Nephron (organoid): ENCODE results near the gene TMPRSS5.

Experiments used
- H3K27ac Mint-ChIP-seq, 3 experiments: 2 replicates each; pipeline ENCODE4 v1.8.0; 2020; ENCODE audit warnings: mixed read lengths in 3 of 3, mild to moderate bottlenecking in 2 of 3, moderate library complexity in 1 of 3
- H3K27me3 Mint-ChIP-seq: 2 replicates; pipeline ENCODE4 v1.8.0; 2021; ENCODE audit warnings: low read depth, mild to moderate bottlenecking, moderate library complexity, mixed read lengths
- H3K36me3 Mint-ChIP-seq: 2 replicates; pipeline ENCODE4 v1.8.0; 2020; ENCODE audit warnings: low read depth, mixed read lengths
- H3K4me1 Mint-ChIP-seq: 2 replicates; pipeline ENCODE4 v1.8.0; 2020; ENCODE audit warnings: mixed read lengths
- H3K4me3 Mint-ChIP-seq, 3 experiments: 2 replicates each; pipeline ENCODE4 v1.8.0; 2020; ENCODE audit warnings: mild to moderate bottlenecking in 3 of 3, mixed read lengths in 3 of 3, moderate library complexity in 2 of 3
- H3K9me3 Mint-ChIP-seq: 2 replicates; pipeline ENCODE4 v1.8.0; 2020; ENCODE audit warnings: mixed read lengths
- CTCF ChIP-seq, 3 experiments: fragments of 200-600 bp; sonication (generic); IDR thresholded peaks; one replicate each; pipeline ENCODE4 v1.5.0; 2021; ENCODE audit warnings: antibody characterized with exemption in 3 of 3; ENCODE audit not compliant: unreplicated experiment in 3 of 3

The TMPRSS5 gene

GRCh38 chr11:113695207-113695606 lies 10.9 kb downstream of the TMPRSS5 start:
- Mint-ChIP-seq H3K36me3 (peaks cover 6% of the 10 kb centered on the region), H3K27ac (no peak overlapping the region), H3K27me3 (peaks cover 3% of the 10 kb centered on the region), H3K9me3 (no peaks in the 10 kb centered on the region), H3K4me3 (no peak overlapping the region), H3K4me1 (no peaks in the 10 kb centered on the region)
- no peak for TF ChIP-seq CTCF (IDR thresholded peaks at IDR 0.05; ENCODE audit: unreplicated experiment in 3 of 3)

- Mint-ChIP-seq H3K9me3 (no peaks in the 10 kb centered on the region), H3K4me3 (no peak overlapping the region), H3K4me1 (no peaks in the 10 kb centered on the region), H3K27ac (no peak overlapping the region), H3K36me3 (peaks cover 6% of the 10 kb centered on the region), H3K27me3 (peaks cover 3% of the 10 kb centered on the region)
- no peak for TF ChIP-seq CTCF (IDR thresholded peaks at IDR 0.05; ENCODE audit: unreplicated experiment in 3 of 3)
Observed at GRCh38 chr11:113694390-113694789, 11.7 kb downstream of the TMPRSS5 start.

DNA sequence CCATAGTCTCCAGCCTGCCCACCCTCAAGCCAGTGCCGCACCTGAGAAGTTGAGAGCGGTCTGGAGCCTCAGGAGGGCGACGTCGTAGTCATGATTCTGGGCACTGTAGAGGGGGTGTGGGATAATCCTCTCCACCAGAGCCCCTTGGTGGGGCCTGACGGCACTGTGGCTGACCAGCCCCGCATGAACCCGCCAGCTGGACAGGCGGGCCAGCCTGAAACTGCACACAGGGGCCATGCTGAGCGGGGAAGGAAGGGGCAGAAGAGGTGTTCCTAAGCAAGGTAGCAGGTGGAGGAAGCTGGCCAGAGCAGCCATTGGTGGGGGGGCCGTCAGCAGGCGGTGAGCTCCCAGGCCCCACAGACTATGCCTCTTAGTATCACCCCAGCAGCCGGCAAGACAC lies 13.1 kb downstream of the TMPRSS5 start:
- H3K36me3 Mint-ChIP-seq: peaks cover 6% of the 10 kb centered on the region
- no peaks in the 10 kb centered on the region for H3K9me3 Mint-ChIP-seq
- no peak for TF ChIP-seq CTCF (IDR thresholded peaks at IDR 0.05; ENCODE audit: unreplicated experiment in 3 of 3)
- no peak overlapping the region for H3K27ac Mint-ChIP-seq
- no peaks in the 10 kb centered on the region for H3K4me1 Mint-ChIP-seq
- H3K27me3 Mint-ChIP-seq: peaks cover 4% of the 10 kb centered on the region
- no peak overlapping the region for H3K4me3 Mint-ChIP-seq

DNA sequence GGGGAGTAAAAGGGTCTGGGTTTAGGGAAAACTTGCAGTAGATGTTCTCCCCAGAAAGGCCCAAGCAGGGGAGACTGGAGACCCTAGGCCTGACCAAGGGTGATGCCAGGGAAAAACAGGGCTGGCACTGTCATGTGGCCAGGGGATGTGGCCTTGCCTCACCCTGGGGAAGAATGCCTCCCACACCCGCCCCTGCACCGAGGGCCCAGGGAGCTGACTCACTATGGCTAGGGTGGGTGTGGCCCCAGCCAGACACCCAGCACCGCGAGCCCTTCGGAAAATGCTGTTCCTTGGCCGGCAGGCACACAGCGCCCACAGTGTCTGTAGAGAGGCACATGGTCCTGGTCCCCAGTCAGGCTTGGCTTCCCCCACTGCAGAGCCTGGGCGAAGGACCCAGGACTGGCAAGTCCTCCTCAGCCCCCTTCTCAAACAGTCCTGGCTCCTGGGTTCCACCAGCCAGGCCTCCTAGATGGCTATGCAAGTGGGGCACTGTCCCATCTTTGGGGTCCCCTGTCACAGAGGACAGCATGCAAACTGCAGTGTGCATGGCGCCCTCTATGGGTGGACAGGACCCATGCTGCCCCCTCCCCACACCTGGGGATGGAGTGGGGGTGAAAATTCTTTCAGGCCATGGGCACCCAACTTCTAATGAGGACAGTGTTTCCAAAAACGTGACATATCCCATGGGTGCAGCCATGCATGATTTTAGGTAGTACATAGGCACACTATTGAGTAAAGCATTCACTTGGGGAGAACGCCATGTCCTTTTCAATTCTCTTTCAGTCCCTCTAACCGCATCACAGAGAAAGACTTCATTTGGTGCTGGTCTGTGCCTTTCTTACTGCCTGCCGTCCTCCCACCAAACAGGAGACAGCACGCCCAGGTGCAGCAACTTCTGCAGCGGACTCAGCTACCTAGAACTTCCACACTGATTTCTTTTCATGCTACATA lies 15.2 kb downstream of the TMPRSS5 start:
- Mint-ChIP-seq H3K4me1 (peaks cover 4% of the 10 kb centered on the region), H3K9me3 (no peaks in the 10 kb centered on the region), H3K4me3 (no peak overlapping the region), H3K27ac (no peak overlapping the region), H3K36me3 (peaks cover 6% of the 10 kb centered on the region), H3K27me3 (peaks cover 11% of the 10 kb centered on the region)
- peak in 2 of 3 experiments; percentile 35 to 38 for TF ChIP-seq CTCF (IDR thresholded peaks at IDR 0.05; ENCODE audit: unreplicated experiment in 3 of 3)

GRCh38 chr11:113689768-113690618 lies 16.1 kb downstream of the TMPRSS5 start:
- Mint-ChIP-seq H3K4me1 (peaks cover 10% of the 10 kb centered on the region), H3K4me3 (no peak overlapping the region), H3K27ac (no peak overlapping the region), H3K9me3 (no peaks in the 10 kb centered on the region), H3K27me3 (peaks cover 11% of the 10 kb centered on the region), H3K36me3 (peaks cover 5% of the 10 kb centered on the region)
- TF ChIP-seq CTCF (IDR thresholded peaks at IDR 0.05; ENCODE audit: unreplicated experiment in 3 of 3): no peak
